Astrocyte of the hippocampus (primary cell): ENCODE results near the gene SYT15.
"Not testable (repeated sequence)": the region's sequence is repeated elsewhere in the genome, so short reads cannot be mapped to it uniquely, and the experiment has no call there.

Source experiments
- DNase-seq: peaks from one replicate; pipeline ENCODE4 v3.0.0; 2011; ENCODE audit warnings: low read depth, low spot score

Gene SYT15

GRCh38 chr10:46588221-46588620 lies 9.3 kb downstream of the SYT15 start:
- not testable (repeated sequence) for DNase-seq

- DNase-seq = not testable (repeated sequence)
Measured at GRCh38 chr10:46589589-46589988, 10.7 kb downstream of the SYT15 start.

GRCh38 chr10:46591053-46591452 lies 12.1 kb downstream of the SYT15 start:
- DNase-seq = not testable (repeated sequence)

GRCh38 chr10:46593307-46593706 lies 14.4 kb downstream of the SYT15 start:
- not testable (repeated sequence) for DNase-seq

- DNase-seq = not testable (repeated sequence)
Measured at GRCh38 chr10:46594453-46595063, 15.6 kb downstream of the SYT15 start.

DNA sequence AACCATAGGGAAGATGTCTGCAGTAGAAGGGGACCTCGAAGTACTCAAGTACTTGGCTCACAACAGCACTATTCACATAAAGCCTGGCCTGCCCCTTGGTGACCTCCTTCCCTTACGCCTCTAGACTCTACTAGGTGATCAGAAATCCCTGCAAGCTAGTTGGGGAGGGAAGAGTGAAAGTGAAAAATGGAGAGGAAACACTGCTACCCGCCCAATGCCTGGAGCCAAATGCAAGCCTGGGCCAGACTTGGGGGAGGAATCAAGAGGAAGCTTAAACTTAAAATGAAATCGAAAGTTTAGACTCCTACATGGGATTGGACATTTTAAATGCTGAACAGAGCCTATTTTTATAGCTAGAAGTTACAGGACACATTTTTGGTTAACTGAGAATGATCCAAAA lies 17.6 kb downstream of the SYT15 start:
- not testable (repeated sequence) for DNase-seq

- peak; percentile 6 for DNase-seq
Measured at GRCh38 chr10:46597616-46598246, 18.8 kb downstream of the SYT15 start.

- DNase-seq = not testable (repeated sequence)
Measured at GRCh38 chr10:46600516-46600915, 21.6 kb downstream of the SYT15 start.

- DNase-seq = not testable (repeated sequence)
Measured at GRCh38 chr10:46615540-46615939, 36.6 kb downstream of the SYT15 start.

GRCh38 chr10:46616227-46616626 lies 37.3 kb downstream of the SYT15 start:
- not testable (repeated sequence) for DNase-seq

GRCh38 chr10:46617134-46617533 lies 38.2 kb downstream of the SYT15 start:
- DNase-seq = not testable (repeated sequence)

GRCh38 chr10:46617913-46618312 lies 39.0 kb downstream of the SYT15 start:
- not testable (repeated sequence) for DNase-seq

GRCh38 chr10:46623899-46624654 lies 45.1 kb downstream of the SYT15 start:
- not testable (repeated sequence) for DNase-seq

- not testable (repeated sequence) for DNase-seq
Measured at GRCh38 chr10:46629805-46630204, 50.9 kb downstream of the SYT15 start.

- DNase-seq = not testable (repeated sequence)
Measured at GRCh38 chr10:46630816-46631215, 51.9 kb downstream of the SYT15 start.

DNA sequence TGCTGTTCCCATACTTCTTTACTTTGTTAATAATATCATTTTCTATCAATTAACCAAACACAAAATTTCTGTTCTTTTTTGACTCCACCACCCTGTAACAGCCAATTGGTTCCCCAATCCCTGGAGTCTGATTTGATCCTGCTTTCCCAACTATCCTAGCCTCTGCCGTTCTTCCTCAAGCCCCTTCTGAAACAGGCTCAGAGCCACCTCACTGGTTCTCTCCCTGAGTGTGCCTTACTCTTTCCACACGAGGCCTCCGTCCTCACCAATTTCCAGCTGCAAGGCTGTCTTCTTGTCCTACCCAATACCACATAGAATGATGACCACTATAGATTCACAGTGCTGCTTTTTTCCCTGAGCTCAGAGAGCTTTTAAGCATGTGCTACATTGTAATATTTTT lies 52.8 kb downstream of the SYT15 start:
- DNase-seq = not testable (repeated sequence)

DNA sequence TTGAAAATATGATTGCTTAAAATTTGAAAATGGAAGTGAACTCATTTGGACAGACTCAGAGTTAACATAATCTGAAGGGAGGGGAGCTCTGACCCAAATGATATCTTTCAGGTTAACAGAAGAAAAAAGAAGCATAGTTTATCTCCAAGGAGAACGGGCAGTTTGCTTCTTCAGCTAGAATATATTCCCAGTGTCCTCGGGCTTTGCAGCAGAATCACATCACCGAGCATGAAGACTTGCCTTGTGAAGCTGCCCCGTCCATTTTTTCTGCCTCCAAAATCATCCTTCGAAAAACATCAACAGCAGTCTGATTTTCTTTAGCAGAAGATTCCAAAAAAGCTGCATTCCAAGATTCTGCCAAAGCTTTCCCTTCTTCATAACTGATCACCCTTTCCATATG lies 55.8 kb downstream of the SYT15 start:
- not testable (repeated sequence) for DNase-seq

GRCh38 chr10:46635364-46635959 lies 56.5 kb downstream of the SYT15 start:
- not testable (repeated sequence) for DNase-seq

DNA sequence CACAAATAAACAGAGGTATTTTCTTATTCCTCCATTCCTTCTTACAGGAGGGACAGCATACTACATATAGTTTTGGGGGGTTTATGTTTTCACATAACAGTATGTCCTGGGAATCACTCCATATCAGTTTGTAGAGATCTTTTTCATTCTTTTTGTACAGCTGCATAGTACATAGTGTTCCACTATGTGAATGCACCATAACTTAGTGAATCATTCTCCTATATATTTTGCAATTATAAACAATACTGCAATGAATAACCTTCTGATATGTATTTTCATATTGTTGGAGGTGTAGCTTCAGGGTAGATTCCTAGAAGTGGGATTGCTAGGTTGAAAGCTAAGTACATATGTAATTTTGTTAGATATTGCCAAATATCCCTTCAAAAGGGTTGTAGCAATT lies 61.1 kb downstream of the SYT15 start:
- not testable (repeated sequence) for DNase-seq
